ENCODE results near the gene DPYSL5.

DNA sequence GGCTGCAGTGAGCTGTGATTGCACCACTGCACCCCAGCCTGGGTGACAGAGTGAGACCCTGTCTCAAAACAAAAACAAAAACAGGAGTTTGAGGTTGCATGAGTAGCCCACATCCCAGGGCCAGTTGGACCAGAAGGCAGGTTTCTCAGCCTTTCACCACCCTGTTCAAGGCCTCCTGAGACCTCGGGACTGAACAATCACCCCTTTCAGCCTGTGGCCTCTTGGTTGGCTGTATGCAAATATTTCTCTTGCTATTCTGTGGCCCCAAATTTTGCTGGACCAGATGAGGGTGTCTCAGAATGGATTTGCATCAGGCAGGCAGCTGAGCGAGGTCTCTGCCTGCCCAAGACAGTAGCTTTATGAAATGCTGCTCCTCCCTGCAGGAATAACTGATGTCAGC, 56.9 kb downstream of the DPYSL5 start:
- TF ChIP-seq, protein P1, sequence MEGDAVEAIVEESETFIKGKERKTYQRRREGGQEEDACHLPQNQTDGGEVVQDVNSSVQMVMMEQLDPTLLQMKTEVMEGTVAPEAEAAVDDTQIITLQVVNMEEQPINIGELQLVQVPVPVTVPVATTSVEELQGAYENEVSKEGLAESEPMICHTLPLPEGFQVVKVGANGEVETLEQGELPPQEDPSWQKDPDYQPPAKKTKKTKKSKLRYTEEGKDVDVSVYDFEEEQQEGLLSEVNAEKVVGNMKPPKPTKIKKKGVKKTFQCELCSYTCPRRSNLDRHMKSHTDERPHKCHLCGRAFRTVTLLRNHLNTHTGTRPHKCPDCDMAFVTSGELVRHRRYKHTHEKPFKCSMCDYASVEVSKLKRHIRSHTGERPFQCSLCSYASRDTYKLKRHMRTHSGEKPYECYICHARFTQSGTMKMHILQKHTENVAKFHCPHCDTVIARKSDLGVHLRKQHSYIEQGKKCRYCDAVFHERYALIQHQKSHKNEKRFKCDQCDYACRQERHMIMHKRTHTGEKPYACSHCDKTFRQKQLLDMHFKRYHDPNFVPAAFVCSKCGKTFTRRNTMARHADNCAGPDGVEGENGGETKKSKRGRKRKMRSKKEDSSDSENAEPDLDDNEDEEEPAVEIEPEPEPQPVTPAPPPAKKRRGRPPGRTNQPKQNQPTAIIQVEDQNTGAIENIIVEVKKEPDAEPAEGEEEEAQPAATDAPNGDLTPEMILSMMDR (IDR thresholded peaks at IDR 0.05; ENCODE audit: poor library complexity, severe bottlenecking), result no peak
- no peak for TF ChIP-seq EZH2 (IDR thresholded peaks at IDR 0.05; ENCODE audit: borderline replicate concordance, insufficient read depth, low read length, poor library complexity, severe bottlenecking)
- no peak for TF ChIP-seq POLR2AphosphoS5 (IDR thresholded peaks at IDR 0.05)
- TF ChIP-seq TAF1 (IDR thresholded peaks at IDR 0.05; ENCODE audit: low read depth), result no peak
- TF ChIP-seq EP300 (conservative IDR thresholded peaks at IDR 0.05; ENCODE audit: poor library complexity, severe bottlenecking), result no peak
- TF ChIP-seq SMC3 (conservative IDR thresholded peaks at IDR 0.05; ENCODE audit: poor library complexity), result no peak
- no peak for TF ChIP-seq MXI1 (conservative IDR thresholded peaks at IDR 0.05; ENCODE audit: poor library complexity, severe bottlenecking)
- TF ChIP-seq, protein P2, sequence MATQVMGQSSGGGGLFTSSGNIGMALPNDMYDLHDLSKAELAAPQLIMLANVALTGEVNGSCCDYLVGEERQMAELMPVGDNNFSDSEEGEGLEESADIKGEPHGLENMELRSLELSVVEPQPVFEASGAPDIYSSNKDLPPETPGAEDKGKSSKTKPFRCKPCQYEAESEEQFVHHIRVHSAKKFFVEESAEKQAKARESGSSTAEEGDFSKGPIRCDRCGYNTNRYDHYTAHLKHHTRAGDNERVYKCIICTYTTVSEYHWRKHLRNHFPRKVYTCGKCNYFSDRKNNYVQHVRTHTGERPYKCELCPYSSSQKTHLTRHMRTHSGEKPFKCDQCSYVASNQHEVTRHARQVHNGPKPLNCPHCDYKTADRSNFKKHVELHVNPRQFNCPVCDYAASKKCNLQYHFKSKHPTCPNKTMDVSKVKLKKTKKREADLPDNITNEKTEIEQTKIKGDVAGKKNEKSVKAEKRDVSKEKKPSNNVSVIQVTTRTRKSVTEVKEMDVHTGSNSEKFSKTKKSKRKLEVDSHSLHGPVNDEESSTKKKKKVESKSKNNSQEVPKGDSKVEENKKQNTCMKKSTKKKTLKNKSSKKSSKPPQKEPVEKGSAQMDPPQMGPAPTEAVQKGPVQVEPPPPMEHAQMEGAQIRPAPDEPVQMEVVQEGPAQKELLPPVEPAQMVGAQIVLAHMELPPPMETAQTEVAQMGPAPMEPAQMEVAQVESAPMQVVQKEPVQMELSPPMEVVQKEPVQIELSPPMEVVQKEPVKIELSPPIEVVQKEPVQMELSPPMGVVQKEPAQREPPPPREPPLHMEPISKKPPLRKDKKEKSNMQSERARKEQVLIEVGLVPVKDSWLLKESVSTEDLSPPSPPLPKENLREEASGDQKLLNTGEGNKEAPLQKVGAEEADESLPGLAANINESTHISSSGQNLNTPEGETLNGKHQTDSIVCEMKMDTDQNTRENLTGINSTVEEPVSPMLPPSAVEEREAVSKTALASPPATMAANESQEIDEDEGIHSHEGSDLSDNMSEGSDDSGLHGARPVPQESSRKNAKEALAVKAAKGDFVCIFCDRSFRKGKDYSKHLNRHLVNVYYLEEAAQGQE (IDR thresholded peaks at IDR 0.05; ENCODE audit: borderline replicate concordance), result no peak

Data from neural cell (in vitro differentiated cells).